ENCODE results near the gene ARHGAP33. TPM values are rescaled to one million over a fixed set of nuclear protein-coding genes. Genes with fewer than 3 reads are reported as not detected.

The ARHGAP33 gene, protein sequence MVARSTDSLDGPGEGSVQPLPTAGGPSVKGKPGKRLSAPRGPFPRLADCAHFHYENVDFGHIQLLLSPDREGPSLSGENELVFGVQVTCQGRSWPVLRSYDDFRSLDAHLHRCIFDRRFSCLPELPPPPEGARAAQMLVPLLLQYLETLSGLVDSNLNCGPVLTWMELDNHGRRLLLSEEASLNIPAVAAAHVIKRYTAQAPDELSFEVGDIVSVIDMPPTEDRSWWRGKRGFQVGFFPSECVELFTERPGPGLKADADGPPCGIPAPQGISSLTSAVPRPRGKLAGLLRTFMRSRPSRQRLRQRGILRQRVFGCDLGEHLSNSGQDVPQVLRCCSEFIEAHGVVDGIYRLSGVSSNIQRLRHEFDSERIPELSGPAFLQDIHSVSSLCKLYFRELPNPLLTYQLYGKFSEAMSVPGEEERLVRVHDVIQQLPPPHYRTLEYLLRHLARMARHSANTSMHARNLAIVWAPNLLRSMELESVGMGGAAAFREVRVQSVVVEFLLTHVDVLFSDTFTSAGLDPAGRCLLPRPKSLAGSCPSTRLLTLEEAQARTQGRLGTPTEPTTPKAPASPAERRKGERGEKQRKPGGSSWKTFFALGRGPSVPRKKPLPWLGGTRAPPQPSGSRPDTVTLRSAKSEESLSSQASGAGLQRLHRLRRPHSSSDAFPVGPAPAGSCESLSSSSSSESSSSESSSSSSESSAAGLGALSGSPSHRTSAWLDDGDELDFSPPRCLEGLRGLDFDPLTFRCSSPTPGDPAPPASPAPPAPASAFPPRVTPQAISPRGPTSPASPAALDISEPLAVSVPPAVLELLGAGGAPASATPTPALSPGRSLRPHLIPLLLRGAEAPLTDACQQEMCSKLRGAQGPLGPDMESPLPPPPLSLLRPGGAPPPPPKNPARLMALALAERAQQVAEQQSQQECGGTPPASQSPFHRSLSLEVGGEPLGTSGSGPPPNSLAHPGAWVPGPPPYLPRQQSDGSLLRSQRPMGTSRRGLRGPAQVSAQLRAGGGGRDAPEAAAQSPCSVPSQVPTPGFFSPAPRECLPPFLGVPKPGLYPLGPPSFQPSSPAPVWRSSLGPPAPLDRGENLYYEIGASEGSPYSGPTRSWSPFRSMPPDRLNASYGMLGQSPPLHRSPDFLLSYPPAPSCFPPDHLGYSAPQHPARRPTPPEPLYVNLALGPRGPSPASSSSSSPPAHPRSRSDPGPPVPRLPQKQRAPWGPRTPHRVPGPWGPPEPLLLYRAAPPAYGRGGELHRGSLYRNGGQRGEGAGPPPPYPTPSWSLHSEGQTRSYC
- total RNA-seq (ENCODE audit: low replicate concordance) = 5.3 and 7.4 TPM in 2 replicates

DNA sequence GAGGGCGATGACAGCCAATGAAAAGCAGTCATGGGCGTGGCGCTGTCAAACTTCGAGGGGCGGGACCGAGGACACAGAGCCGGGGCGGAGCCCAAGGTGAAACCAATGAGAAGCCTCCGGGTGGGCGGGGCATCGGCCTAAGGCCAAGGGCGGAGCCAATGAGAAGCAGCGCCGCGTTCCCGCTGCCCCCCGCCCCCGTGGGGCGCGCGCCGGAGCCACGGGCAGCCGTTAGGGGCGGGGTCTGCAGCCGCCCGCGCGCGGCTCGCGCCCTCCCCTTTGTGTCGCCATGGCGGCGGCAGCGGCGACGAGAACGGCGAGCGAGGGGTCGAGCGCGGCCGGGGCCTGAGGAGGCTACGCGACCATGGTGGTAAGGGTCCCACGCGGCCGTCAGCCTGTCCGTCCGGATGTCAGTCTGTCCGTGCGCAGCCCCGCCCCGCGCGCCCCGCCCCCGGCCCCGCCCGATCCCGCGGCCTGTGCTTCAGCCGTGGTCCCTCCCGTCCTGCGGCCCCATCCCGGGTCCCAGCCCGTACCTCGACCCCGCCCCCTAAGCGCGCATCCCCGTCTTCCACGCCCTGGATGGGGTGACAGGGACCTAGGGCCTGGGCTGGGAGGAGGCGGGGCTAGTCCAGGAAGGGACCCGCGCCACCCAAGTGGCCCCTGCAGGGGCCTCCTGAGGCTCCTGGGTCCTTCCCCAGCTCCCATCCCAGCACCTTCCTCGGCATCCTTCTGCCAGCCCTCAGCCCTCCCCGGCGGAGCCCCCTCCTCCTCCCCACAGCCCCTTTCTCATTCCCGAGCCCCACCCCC, at the start of gene ARHGAP33:
ARHGAP33 (plus strand) TSS at position 267 of the 804 bp plus-strand sequence; CDS start at position 362, 95 bp downstream.
- no peak for TF ChIP-seq CTCF (IDR thresholded peaks at IDR 0.05; ENCODE audit: insufficient read depth, low read length)
- peak within 1 kb of the TSS; percentile 78 for H3K4me3 ChIP-seq (ENCODE audit: low read depth, low read length)
- DNase-seq (ENCODE audit: low read depth) = peak; percentile 93

DNA sequence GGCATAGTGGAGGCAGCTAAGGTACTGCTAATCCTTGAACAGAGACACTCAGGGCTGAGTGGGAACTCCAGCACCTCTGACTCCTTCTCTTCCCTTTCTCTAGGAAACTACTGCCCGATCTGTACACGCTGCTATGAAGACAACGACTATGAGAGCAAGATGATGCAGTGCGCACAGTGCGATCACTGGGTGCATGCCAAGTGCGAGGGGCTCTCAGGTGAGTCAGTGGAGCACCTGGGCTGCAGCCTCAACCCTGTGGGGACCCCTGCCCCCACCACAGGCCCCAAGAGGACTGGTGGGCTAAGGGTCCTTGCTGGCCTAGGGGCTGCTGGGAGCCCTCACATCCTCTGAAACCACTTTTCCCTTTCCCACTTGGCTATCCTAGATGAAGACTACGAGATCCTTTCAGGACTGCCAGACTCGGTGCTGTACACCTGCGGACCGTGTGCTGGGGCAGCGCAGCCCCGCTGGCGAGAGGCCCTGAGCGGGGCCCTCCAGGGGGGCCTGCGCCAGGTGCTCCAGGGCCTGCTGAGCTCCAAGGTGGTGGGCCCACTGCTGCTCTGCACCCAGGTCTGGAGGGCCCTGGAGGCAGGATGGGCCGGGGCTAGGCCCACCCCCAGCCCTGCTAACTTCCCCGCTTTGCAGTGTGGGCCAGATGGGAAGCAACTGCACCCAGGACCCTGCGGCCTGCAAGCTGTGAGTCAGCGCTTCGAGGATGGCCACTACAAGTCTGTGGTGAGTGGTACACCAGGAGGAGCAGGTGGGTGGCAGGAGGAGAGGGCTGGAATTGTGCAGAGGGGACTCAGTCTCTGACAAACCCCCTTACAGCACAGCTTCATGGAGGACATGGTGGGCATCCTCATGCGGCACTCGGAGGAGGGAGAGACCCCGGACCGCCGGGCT, 48.1 kb upstream of the ARHGAP33 start:
- no peak for TF ChIP-seq CTCF (IDR thresholded peaks at IDR 0.05; ENCODE audit: insufficient read depth, low read length)
- DNase-seq (ENCODE audit: low read depth) = no peak
- H3K4me3 ChIP-seq (ENCODE audit: low read depth, low read length) = no peak overlapping the region

- no peak for DNase-seq (ENCODE audit: low read depth)
- TF ChIP-seq CTCF (IDR thresholded peaks at IDR 0.05; ENCODE audit: insufficient read depth, low read length) = no peak
- no peak overlapping the region for H3K4me3 ChIP-seq (ENCODE audit: low read depth, low read length)
Measured at GRCh38 chr19:35727956-35728706, 47.2 kb upstream of the ARHGAP33 start.

DNA sequence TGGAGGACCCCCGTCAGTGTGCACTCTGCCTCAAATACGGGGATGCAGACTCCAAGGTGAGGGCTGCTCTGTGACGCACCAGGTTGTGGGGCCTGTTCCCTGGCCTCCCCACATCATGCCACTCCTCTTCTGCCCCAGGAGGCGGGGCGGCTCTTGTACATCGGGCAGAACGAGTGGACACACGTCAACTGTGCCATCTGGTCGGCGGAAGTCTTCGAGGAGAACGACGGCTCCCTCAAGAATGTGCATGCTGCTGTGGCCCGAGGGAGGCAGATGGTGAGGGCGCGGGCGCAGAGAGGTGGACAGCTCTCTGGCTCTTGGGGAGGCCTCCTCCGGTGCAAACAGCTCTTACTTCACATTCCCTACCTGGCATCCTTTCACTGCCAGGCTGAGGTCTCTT, 46.3 kb upstream of the ARHGAP33 start:
- no peak for TF ChIP-seq CTCF (IDR thresholded peaks at IDR 0.05; ENCODE audit: insufficient read depth, low read length)
- no peak for DNase-seq (ENCODE audit: low read depth)
- H3K4me3 ChIP-seq (ENCODE audit: low read depth, low read length) = no peak overlapping the region

- no peak for TF ChIP-seq CTCF (IDR thresholded peaks at IDR 0.05; ENCODE audit: insufficient read depth, low read length)
- H3K4me3 ChIP-seq (ENCODE audit: low read depth, low read length) = no peak overlapping the region
- DNase-seq (ENCODE audit: low read depth) = no peak
Measured at GRCh38 chr19:35729763-35730162, 45.6 kb upstream of the ARHGAP33 start.

All from fibroblast of the aortic adventitia (primary cell).